K562 (cell line): ENCODE results near the gene FIS1. TPM values are rescaled to one million over a fixed set of nuclear protein-coding genes. Genes with fewer than 3 reads are reported as not detected.

ENCODE experiments used
- IRF1 ChIP-seq: sonication (generic); formaldehyde crosslinking; IDR thresholded peaks from 2 replicates; pipeline ENCODE4 v1.8.0; 2022; ENCODE audit warnings: missing genetic modification reagents, mild to moderate bottlenecking, borderline replicate concordance
- KLF13 ChIP-seq: fragments of 450-650 bp; IDR thresholded peaks from 2 replicates; pipeline ENCODE4 v1.6.1; 2016; ENCODE audit warnings: missing genetic modification characterization, low read depth, mild to moderate bottlenecking, missing compliant biosample characterization, moderate library complexity, borderline replicate concordance
- MCM3 ChIP-seq: fragments of 450-650 bp; IDR thresholded peaks from 2 replicates; pipeline ENCODE4 v1.6.1; 2016
- MECOM ChIP-seq: fragments of 250-450 bp; sonication (Bioruptor Pico); IDR thresholded peaks from 2 replicates; pipeline ENCODE4 v1.8.0; 2022; ENCODE audit warnings: inconsistent platforms
- SNAPC5 ChIP-seq: fragments of 250-450 bp; sonication (Bioruptor Pico); IDR thresholded peaks from 2 replicates; pipeline ENCODE4 v1.8.0; 2021; ENCODE audit warnings: moderate library complexity, mild to moderate bottlenecking, inconsistent platforms
- TFE3 ChIP-seq: fragments of 450-650 bp; formaldehyde crosslinking; IDR thresholded peaks from 2 replicates; pipeline ENCODE4 v1.4.0; 2020; ENCODE audit warnings: mild to moderate bottlenecking, mixed read lengths
- THRB ChIP-seq: fragments of 450-650 bp; formaldehyde crosslinking; conservative IDR thresholded peaks from 2 replicates; pipeline ENCODE4 v1.4.0; 2022; ENCODE audit warnings: mild to moderate bottlenecking, missing genetic modification characterization
- ZBTB8A ChIP-seq: fragments of 450-650 bp; IDR thresholded peaks from 2 replicates; pipeline ENCODE4 v1.6.1; 2018; ENCODE audit warnings: mild to moderate bottlenecking, moderate library complexity; ENCODE audit not compliant: partially characterized antibody
- ZNF133 ChIP-seq: fragments of 250-450 bp; sonication (Bioruptor Pico); IDR thresholded peaks from 2 replicates; pipeline ENCODE4 v1.4.0; 2020; ENCODE audit warnings: mild to moderate bottlenecking
- ZNF444 ChIP-seq: fragments of 250-450 bp; sonication (Bioruptor Pico); IDR thresholded peaks from 2 replicates; pipeline ENCODE4 v1.4.0; 2020; ENCODE audit warnings: mild to moderate bottlenecking, moderate library complexity
- ZNF57 ChIP-seq: fragments of 450-650 bp; formaldehyde crosslinking; IDR thresholded peaks from 2 replicates; pipeline ENCODE4 v1.4.0; 2020; ENCODE audit warnings: mild to moderate bottlenecking, moderate library complexity
- ZNF717 ChIP-seq: fragments of 250-450 bp; sonication (Bioruptor Pico); IDR thresholded peaks from 2 replicates; pipeline ENCODE4 v1.5.0; 2021
- polyA plus RNA-seq, 8 experiments: library from polyadenylated mRNA; depleted of rRNA in 4 of 8; stranded (reverse) in 5 of 8; unstranded in 3 of 8; fragments of >200 nt; fragmentation: Nextera tagmentation in 2 of 8; fragmentation: Illumina TruSeq in 1 of 8; extraction: Ambion mirVana in 2 of 8; extraction: Trizol in 1 of 8; gene quantifications; 2 replicates each; pipeline versions ENCODE4 v1.2.1 to v1.2.3, GENCODE V29; 2011 to 2014; ENCODE audit warnings: inconsistent platforms in 1 of 8, missing spikeins in 1 of 8
- total RNA-seq, 7 experiments: library from RNA; depleted of rRNA in 6 of 7; stranded (reverse); fragments of >200 nt in 6 of 7; fragmentation: Illumina TruSeq in 2 of 7; extraction: Trizol in 2 of 7; gene quantifications; 2 replicates each; pipeline versions ENCODE4 v1.2.1 to v1.2.3, GENCODE V29; 2011 to 2021; ENCODE audit warnings: low replicate concordance in 1 of 7

The FIS1 gene
- total and polyA plus RNA-seq, 9 of the 15 experiments (the other 6 are each of a cell fraction or from before 2014, with no cell fraction given): 86.0 to 257 (median 144) TPM

GRCh38 chr7:101217388-101218235, 27.3 kb downstream of the FIS1 start, which contains the start of the genes PLOD3 and ZNHIT1 (continued):
- TF ChIP-seq TFE3 (no peak), MCM3 (no peak), MECOM (CRISPR knock-in tag) (no peak), ZNF133 (CRISPR knock-in tag) (no peak), IRF1 (CRISPR knock-in tag) (no peak), THRB (CRISPR knock-in tag) (0 out of 2 replicates have a peak, but pooled peaks have one; percentile 23), KLF13 (tag) (peak; percentile 9; the same call in 1 of the 2 replicates), ZNF57 (no peak), ZBTB8A (no peak), ZNF717 (CRISPR knock-in tag) (no peak), SNAPC5 (CRISPR knock-in tag) (no peak), ZNF444 (CRISPR knock-in tag) (no peak)
